GM21717 (cell line): Measurements from ENCODE around the gene CLRN3.

Source experiments
- ATAC-seq: cut with Tn5 transposase; IDR thresholded peaks from one replicate; pipeline ENCODE4 v1.9.1; 2021; ENCODE audit warnings: mild to moderate bottlenecking, moderate library complexity; ENCODE audit not compliant: unreplicated experiment

Gene CLRN3

GRCh38 chr10:127849921-127850320 lies 42.8 kb downstream of the CLRN3 start:
- no peak for ATAC-seq

DNA sequence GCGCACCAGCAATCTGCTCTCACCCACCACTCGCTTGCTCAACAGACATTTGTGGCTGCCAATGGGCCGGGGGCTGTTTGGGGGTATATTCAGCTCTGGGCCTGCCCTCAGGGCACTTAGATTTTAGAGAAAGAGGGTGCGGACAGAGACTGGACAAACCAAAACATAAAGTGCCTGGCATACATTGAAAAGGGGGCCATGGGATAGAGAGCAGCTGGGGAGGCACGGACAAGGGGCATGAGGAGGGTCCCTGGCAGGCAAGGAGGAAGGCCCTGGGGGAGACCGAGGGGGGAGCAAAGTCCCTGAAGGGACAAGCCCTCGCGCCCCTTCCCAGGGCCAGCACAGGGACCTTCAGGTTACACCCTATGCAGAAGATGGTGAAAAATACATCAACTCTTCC lies 43.5 kb downstream of the CLRN3 start:
- ATAC-seq = no peak

- ATAC-seq = no peak
Observed at GRCh38 chr10:127848226-127848625, 44.5 kb downstream of the CLRN3 start.

GRCh38 chr10:127845756-127846155 lies 47.0 kb downstream of the CLRN3 start:
- ATAC-seq = no peak

- ATAC-seq = no peak
Observed at GRCh38 chr10:127840884-127841283, 51.9 kb downstream of the CLRN3 start.

- no peak for ATAC-seq
Observed at GRCh38 chr10:127836966-127837365, 55.8 kb downstream of the CLRN3 start.

DNA sequence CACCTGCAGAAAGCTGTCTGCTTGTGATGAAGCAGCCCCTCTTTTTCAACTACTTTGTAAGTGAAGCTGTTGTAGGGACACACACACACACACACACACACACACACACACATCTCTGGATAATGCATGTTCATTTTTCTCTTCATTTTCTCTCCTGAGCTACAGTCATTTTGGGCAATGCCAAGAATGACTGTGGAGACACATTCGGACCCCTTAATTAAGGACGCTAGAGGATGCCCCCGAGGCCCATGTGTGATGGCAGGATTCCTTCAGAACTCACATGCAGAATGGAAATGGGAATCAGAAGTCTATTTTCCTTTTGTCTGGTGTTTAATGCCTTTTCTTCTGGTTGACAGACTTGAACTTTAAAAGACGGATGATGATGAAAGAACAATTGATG lies 56.6 kb downstream of the CLRN3 start:
- no peak for ATAC-seq

- no peak for ATAC-seq
Observed at GRCh38 chr10:127834791-127835190, 58.0 kb downstream of the CLRN3 start.

DNA sequence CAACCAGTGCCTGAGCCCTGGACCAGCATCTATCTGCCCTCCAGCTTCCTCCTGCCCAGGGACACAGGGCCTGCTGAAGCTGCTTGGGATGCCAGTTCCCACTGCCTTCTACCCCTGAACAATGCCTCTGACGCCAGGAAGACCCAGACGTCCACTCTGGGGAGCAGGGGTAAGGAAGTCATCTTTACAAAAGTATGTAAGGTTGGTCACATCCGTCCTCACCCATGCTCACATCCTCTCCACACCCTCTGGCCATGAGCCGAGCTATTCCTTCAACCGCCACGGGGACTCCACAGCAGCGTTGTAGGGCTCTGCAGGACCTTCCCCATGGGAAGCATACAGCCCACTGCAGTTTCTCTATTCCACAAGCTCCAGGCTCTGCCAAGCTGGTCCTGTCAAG lies 58.5 kb downstream of the CLRN3 start:
- no peak for ATAC-seq

DNA sequence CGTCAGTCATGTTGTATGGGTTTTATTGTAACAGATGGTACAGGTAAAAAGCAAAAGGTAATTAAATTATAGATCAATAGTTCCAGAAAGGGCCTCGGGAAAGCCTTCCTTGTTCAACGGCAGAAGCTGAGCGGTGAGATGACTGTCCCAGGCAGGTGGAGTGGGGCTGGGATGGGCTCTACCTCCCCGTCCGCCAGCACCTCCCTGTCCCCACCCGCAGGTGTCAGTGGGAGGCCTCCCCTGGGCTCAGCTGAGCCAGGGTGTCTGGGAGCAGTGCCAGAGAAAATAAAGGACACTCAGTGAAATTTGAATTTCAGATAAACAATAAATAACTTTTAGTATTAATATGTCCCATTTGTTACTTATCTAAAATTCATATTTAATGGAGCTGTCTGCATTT lies 58.9 kb downstream of the CLRN3 start:
- no peak for ATAC-seq

DNA sequence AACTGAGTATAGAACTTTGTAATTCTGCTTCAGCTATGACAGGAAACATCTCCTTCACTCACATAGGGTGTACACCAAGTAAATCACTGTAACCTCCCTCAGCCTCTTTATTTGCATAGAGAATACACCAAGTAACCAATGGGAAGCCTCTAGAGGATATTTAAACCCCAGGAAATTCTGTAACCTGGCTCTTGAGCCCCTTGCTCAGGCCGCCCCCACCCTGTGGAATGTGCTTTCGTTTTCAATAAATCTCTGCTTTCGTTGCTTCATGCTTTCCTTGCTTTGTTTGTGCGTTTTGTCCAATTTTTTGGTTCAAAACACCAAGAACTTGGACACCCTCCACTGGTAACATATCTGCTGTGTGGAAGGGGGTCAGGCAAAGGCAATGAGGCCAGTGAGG lies 60.2 kb downstream of the CLRN3 start:
- no peak for ATAC-seq

GRCh38 chr10:127830414-127830813 lies 62.3 kb downstream of the CLRN3 start:
- ATAC-seq = no peak
